Measurements from ENCODE around the gene ITGA11. TPM values are rescaled to one million over a fixed set of nuclear protein-coding genes. Genes with fewer than 3 reads are reported as not detected.

ITGA11 gene
- total and polyA plus RNA-seq, 2 of the 13 experiments (the other 11 are each of a cell fraction or from before 2014, with no cell fraction given): not detected

- no peak for TF ChIP-seq ZNF512 (CRISPR knock-in tag; IDR thresholded peaks at IDR 0.05)
- peak in 1 of 2 experiments; percentile 59; a peak in 1 of 4 replicates for TF ChIP-seq REST (IDR thresholded peaks at IDR 0.05; ENCODE audit: borderline replicate concordance in 1 of 2, low read depth in 1 of 2, low read length in 2 of 2)
- TF ChIP-seq ZNF574 (CRISPR knock-in tag; IDR thresholded peaks at IDR 0.05): peak; percentile 89
- 0 out of 2 replicates have a peak, but pooled peaks have one; percentile 20 for TF ChIP-seq ZFP82 (CRISPR knock-in tag; IDR thresholded peaks at IDR 0.05; ENCODE audit: borderline replicate concordance)
- peak; percentile 95 for TF ChIP-seq IRF2 (CRISPR knock-in tag; IDR thresholded peaks at IDR 0.05)
- TF ChIP-seq GRHL1 (CRISPR knock-in tag; conservative IDR thresholded peaks at IDR 0.05): no peak
- TF ChIP-seq ZNF552 (CRISPR knock-in tag; IDR thresholded peaks at IDR 0.05; ENCODE audit: borderline replicate concordance): peak; percentile 64; the same call in 1 of the 2 replicates
- peak; percentile 72; the same call in 1 of the 2 replicates for TF ChIP-seq ZNF792 (CRISPR knock-in tag; IDR thresholded peaks at IDR 0.05)
- TF ChIP-seq ZBTB43 (CRISPR knock-in tag; conservative IDR thresholded peaks at IDR 0.05): peak; percentile 66; the same call in 1 of the 2 replicates
- no peak for TF ChIP-seq ADNP (CRISPR knock-in tag; IDR thresholded peaks at IDR 0.05)
- TF ChIP-seq NKX3-1 (CRISPR knock-in tag; IDR thresholded peaks at IDR 0.05): peak; percentile 95
- peak; percentile 81 for TF ChIP-seq ZNF225 (CRISPR knock-in tag; IDR thresholded peaks at IDR 0.05)
- TF ChIP-seq ZNF550 (CRISPR knock-in tag; IDR thresholded peaks at IDR 0.05; ENCODE audit: borderline replicate concordance): no peak; the same call in 1 of the 2 replicates
- peak; percentile 71 to 76 for TF ChIP-seq POLR2A (IDR thresholded peaks at IDR 0.05; ENCODE audit: insufficient read depth in 1 of 2, low read depth in 2 of 2, low read length in 2 of 2)
- TF ChIP-seq NBN (conservative IDR thresholded peaks at IDR 0.05): no peak
These were observed 154.2 kb downstream of the ITGA11 start, which contains the start of gene FEM1B (continued) for GRCh38 chr15:68277603-68278344.
